GM13976 (cell line): ENCODE data around the gene TCN2.

ENCODE experiments used
- DNase-seq: peaks from one replicate; pipeline ENCODE4 v3.0.0; 2012; ENCODE audit warnings: low spot score
- CTCF ChIP-seq: IDR thresholded peaks from 2 replicates; pipeline ENCODE4 v1.5.1; 2012; ENCODE audit warnings: borderline replicate concordance, mild to moderate bottlenecking; ENCODE audit not compliant: insufficient read depth; ENCODE audit errors: extremely low read depth, missing control alignments, control extremely low read depth
- in situ Hi-C: fragments of 300-500 bp; cut with MboI; formaldehyde crosslinking; loops from one replicate; pipeline ENCODE4 v1.12.0; 2022; ENCODE audit warnings: low sequenced_read_pairs, mixed read lengths, inconsistent platforms; ENCODE audit not compliant: unreplicated experiment

TCN2 gene

GRCh38 chr22:30640839-30641430 lies 34.0 kb downstream of the TCN2 start:
- in situ Hi-C loops, result loop anchor here (25.0 kb wide), 1 partner anchor 271 kb away; no protein-coding TSS in a partner anchor
- TF ChIP-seq CTCF, result no peak
- no peak for DNase-seq

- in situ Hi-C loops, result loop anchor here (25.0 kb wide), 1 partner anchor 269 kb away; no protein-coding TSS in a partner anchor
- no peak for TF ChIP-seq CTCF
- no peak for DNase-seq
These were observed 36.3 kb downstream of the TCN2 start for GRCh38 chr22:30643055-30643875.

- in situ Hi-C loops, result loop anchor here (25.0 kb wide), 1 partner anchor 266 kb away; no protein-coding TSS in a partner anchor
- no peak for DNase-seq
- no peak for TF ChIP-seq CTCF
These were observed 39.7 kb downstream of the TCN2 start for GRCh38 chr22:30646518-30647160.

- TF ChIP-seq CTCF, result no peak
- no peak for DNase-seq
- in situ Hi-C loops, result loop anchor here (25.0 kb wide), 1 partner anchor 265 kb away; no protein-coding TSS in a partner anchor
These were observed 40.6 kb downstream of the TCN2 start for GRCh38 chr22:30647536-30647935.

- in situ Hi-C loops, result loop anchor here (25.0 kb wide), 1 partner anchor 263 kb away; no protein-coding TSS in a partner anchor
- TF ChIP-seq CTCF, result no peak
These were observed 41.9 kb downstream of the TCN2 start for GRCh38 chr22:30648825-30649224.

GRCh38 chr22:30649430-30650007 lies 42.5 kb downstream of the TCN2 start:
- peak; percentile 82 for DNase-seq
- in situ Hi-C loops, result loop anchor here (25.0 kb wide), 1 partner anchor 263 kb away; no protein-coding TSS in a partner anchor
- TF ChIP-seq CTCF, result no peak

More at GRCh38 chr22:30648825-30649224, 41.9 kb downstream of the TCN2 start:
- no peak for DNase-seq
